Activated CD4-positive, alpha-beta T cell treated with anti-CD3 and anti-CD28 coated beads for 48 hours (primary cell): ENCODE measurements around the gene TTLL4.
A peak's percentile ranks its signal among the peaks of the same experiment; 100 is the strongest.
"Not testable (repeated sequence)": the region's sequence is repeated elsewhere in the genome, so short reads cannot be mapped to it uniquely, and the experiment has no call there.

Source experiments
- DNase-seq: peaks from one replicate; pipeline ENCODE4 v3.0.0-alpha.2; 2020

TTLL4 gene

GRCh38 chr2:218745559-218746469, 35.2 kb downstream of the TTLL4 start:
- no peak for DNase-seq

GRCh38 chr2:218746470-218746795, 35.8 kb downstream of the TTLL4 start:
- DNase-seq, result no peak

GRCh38 chr2:218746960-218747359, 36.3 kb downstream of the TTLL4 start:
- no peak for DNase-seq

GRCh38 chr2:218748741-218749441, 38.3 kb downstream of the TTLL4 start:
- DNase-seq, result no peak

GRCh38 chr2:218754201-218754600, 43.6 kb downstream of the TTLL4 start:
- no peak for DNase-seq

- no peak for DNase-seq
These were observed 44.1 kb downstream of the TTLL4 start for GRCh38 chr2:218754781-218755180.

- no peak for DNase-seq
These were observed 44.5 kb downstream of the TTLL4 start for GRCh38 chr2:218755198-218755566.

GRCh38 chr2:218755567-218756404, 45.2 kb downstream of the TTLL4 start:
- no peak for DNase-seq

GRCh38 chr2:218756599-218757377, 46.2 kb downstream of the TTLL4 start:
- DNase-seq, result no peak

- DNase-seq, result no peak
These were observed 51.2 kb downstream of the TTLL4 start for GRCh38 chr2:218761795-218762194.

- not testable (repeated sequence) for DNase-seq
These were observed 62.1 kb downstream of the TTLL4 start for GRCh38 chr2:218772759-218773158.

GRCh38 chr2:218773881-218774280, 63.2 kb downstream of the TTLL4 start:
- DNase-seq, result no peak

GRCh38 chr2:218776488-218776887, 65.9 kb downstream of the TTLL4 start:
- DNase-seq, result no peak

- DNase-seq, result no peak
These were observed 66.8 kb downstream of the TTLL4 start for GRCh38 chr2:218777276-218777990.

GRCh38 chr2:218780046-218780445, 69.4 kb downstream of the TTLL4 start:
- no peak for DNase-seq

- no peak for DNase-seq
These were observed 70.4 kb downstream of the TTLL4 start for GRCh38 chr2:218780851-218781690.

- DNase-seq, result peak; percentile 3
These were observed 71.3 kb downstream of the TTLL4 start, which contains the start of gene CYP27A1 for GRCh38 chr2:218781691-218782527. Gene CYP27A1, plus strand, starts transcription at chr2:218782147. Its CDS starts 36 bp downstream, at chr2:218782183.

GRCh38 chr2:218782528-218782844, 71.9 kb downstream of the TTLL4 start:
- DNase-seq, result no peak

- no peak for DNase-seq
These were observed 73.1 kb downstream of the TTLL4 start for GRCh38 chr2:218783688-218784087.

- no peak for DNase-seq
These were observed 74.5 kb downstream of the TTLL4 start for GRCh38 chr2:218785103-218785502.
